T-helper 17 cell (primary cell): ENCODE measurements around the gene PHACTR1. TPM values are rescaled to one million over a fixed set of nuclear protein-coding genes. Genes with fewer than 3 reads are reported as not detected.

Experiments
- ATAC-seq: fragments of 150-1000 bp; cut with Tn5 transposase; 2 replicates; pipeline ENCODE4 v1.10.0; 2021; ENCODE audit warnings: mild to moderate bottlenecking, moderate library complexity
- DNase-seq, 3 donors: peaks; one replicate each; pipeline versions ENCODE4 v3.0.0 to v3.0.0-alpha.2; 2020 to 2021
- H3K9me3 ChIP-seq: one replicate; pipeline ENCODE4 v1.7.0; 2013; ENCODE audit warnings: low read length, mild to moderate bottlenecking; ENCODE audit not compliant: control insufficient read depth, poor library complexity, severe bottlenecking
- H3K27ac Mint-ChIP-seq: one replicate; pipeline ENCODE4 v1.8.0; 2022; ENCODE audit warnings: mild to moderate bottlenecking, moderate library complexity, mixed read lengths
- H3K27me3 Mint-ChIP-seq: one replicate; pipeline ENCODE4 v1.8.0; 2022; ENCODE audit warnings: mixed read lengths
- H3K36me3 Mint-ChIP-seq: one replicate; pipeline ENCODE4 v1.8.0; 2022; ENCODE audit warnings: low read depth, mixed read lengths
- H3K4me1 Mint-ChIP-seq: one replicate; pipeline ENCODE4 v1.8.0; 2022; ENCODE audit warnings: mild to moderate bottlenecking, mixed read lengths
- H3K4me3 Mint-ChIP-seq: one replicate; pipeline ENCODE4 v1.8.0; 2022; ENCODE audit warnings: mild to moderate bottlenecking, moderate library complexity, mixed read lengths
- total RNA-seq, 4 donors: library from RNA in 2 of 4; stranded (reverse) in 2 of 4; gene quantifications; one replicate each; pipeline ENCODE4 v1.2.3 and lab custom pipeline; 2022 to 2026

Gene PHACTR1
- total RNA-seq, 2 donors from 2014 or later: 2.8 to 11.1 TPM

DNA sequence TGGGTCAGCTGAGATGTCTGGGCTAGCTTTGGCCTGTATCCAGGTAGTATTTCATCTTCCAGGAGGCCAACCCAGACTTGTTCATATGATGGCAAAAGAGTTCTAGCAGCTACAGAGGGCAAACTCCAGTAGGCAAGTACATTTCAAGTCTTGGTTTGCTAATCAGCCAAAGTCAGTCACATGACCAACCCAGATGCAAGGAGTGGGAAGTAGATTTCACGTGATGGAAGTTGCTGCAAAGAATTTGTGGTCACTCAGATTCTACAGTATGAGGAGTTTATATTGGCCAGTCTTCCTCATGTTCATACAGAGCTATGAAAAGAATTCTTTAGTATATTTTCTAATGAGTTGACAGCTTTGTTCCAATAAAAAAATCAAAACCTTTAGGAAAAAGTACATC, 101.8 kb downstream of the PHACTR1 start:
- no peaks in the 10 kb centered on the region for H3K9me3 ChIP-seq
- peaks cover 62% of the 10 kb centered on the region for H3K27me3 Mint-ChIP-seq
- H3K27ac Mint-ChIP-seq: no peak overlapping the region
- peaks cover 3% of the 10 kb centered on the region for H3K36me3 Mint-ChIP-seq
- no peak for DNase-seq
- no peak overlapping the region for H3K4me3 Mint-ChIP-seq
- ATAC-seq: no peak
- H3K4me1 Mint-ChIP-seq: no peaks in the 10 kb centered on the region

DNA sequence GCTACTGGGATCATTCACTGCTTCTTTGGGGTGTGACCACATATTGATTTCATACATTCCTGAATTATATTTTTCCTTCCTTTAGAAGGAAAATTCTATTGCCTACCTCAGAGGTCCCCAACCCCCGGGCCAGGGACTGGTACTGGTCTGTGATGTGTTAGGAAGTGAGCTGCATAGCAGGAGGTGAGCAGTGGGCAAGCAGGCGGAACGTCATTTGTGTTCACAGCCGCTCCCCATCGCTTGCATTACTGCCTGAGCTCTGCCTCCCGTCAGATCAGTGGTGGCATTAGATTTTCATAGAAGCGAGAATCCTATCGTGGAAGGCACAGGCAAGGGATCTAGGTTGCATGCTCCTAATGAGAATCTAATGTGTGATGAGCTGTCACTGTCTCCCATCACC, 107.3 kb downstream of the PHACTR1 start:
- peaks cover 46% of the 10 kb centered on the region for H3K27me3 Mint-ChIP-seq
- DNase-seq (no peak), ATAC-seq (no peak)
- H3K9me3 ChIP-seq: no peaks in the 10 kb centered on the region
- H3K4me1 Mint-ChIP-seq: peaks cover 2% of the 10 kb centered on the region
- H3K27ac Mint-ChIP-seq: no peak overlapping the region
- H3K4me3 Mint-ChIP-seq: no peak overlapping the region
- H3K36me3 Mint-ChIP-seq: no peaks in the 10 kb centered on the region

DNA sequence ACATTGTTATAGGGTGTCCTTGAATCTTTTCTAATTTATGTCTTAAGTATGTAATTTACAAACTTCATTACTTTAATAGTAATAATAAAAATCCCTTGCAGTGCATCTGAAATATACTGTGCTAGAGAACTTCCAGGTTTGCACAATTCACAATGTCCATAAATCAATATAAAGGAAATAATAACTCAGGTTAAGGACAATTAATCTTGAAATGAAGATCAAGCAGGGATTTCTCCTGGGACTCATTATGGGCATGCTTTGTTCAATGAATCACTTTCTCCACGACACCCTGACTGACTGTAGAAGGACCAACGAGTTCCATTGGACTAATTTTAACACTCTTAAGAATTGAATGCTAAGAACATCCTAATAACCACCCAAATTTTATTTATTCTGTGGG, 110.0 kb downstream of the PHACTR1 start:
- Mint-ChIP-seq H3K4me3 (no peak overlapping the region), H3K27me3 (peaks cover 22% of the 10 kb centered on the region), H3K4me1 (peaks cover 4% of the 10 kb centered on the region), H3K27ac (no peak overlapping the region), H3K36me3 (no peaks in the 10 kb centered on the region)
- H3K9me3 ChIP-seq: no peaks in the 10 kb centered on the region
- ATAC-seq (no peak), DNase-seq (no peak)

DNA sequence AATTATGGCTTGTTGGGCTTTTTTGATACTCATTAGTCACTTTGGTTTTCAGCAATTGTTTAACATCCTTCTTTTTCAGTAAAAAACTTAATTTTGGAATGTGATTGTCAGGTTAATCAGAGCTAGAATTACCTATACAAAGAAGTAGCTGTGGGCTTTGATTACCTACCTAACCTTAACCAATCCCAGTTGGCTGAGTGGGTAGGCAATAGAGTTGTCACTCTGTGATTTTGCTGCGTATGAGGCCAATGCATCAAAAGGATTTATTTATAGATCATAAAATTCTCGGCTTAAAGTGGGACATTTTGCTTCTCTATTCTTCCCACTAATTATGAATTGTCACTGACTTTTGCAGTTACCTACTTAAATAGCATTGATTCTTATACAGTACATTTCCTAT, 111.4 kb downstream of the PHACTR1 start:
- ATAC-seq (no peak), DNase-seq (no peak)
- Mint-ChIP-seq H3K27ac (no peak overlapping the region), H3K27me3 (peaks cover 8% of the 10 kb centered on the region), H3K4me3 (no peak overlapping the region), H3K36me3 (no peaks in the 10 kb centered on the region), H3K4me1 (peaks cover 4% of the 10 kb centered on the region)
- no peaks in the 10 kb centered on the region for H3K9me3 ChIP-seq

DNA sequence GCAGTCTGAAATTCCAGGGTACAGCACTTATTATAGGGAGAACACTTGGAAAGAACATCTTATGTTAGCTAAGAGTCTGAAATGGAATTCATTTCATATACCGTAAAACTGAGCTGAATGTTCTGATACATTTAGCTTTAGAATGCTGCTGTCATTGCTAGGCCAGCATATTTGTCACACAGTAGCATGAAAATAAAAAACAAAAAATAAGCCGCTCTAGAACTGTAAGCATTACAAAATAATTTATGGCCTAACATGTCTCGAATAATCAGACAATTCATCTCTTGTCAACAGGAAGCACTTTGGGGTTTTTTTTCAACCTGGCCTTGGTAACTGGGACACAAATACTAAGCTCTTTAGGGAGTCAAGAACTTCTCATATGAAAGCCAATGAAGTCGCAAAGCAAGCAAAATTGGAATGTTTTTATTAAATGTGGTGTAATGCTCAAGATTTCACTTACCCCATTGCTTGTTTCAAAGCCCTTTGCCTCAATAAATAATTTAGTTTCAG, 115.7 kb downstream of the PHACTR1 start:
- Mint-ChIP-seq H3K36me3 (no peaks in the 10 kb centered on the region), H3K4me1 (peaks cover 2% of the 10 kb centered on the region), H3K4me3 (no peak overlapping the region), H3K27ac (no peak overlapping the region), H3K27me3 (peaks cover 13% of the 10 kb centered on the region)
- DNase-seq: no peak
- ATAC-seq: peak; percentile 40
- H3K9me3 ChIP-seq: no peaks in the 10 kb centered on the region

DNA sequence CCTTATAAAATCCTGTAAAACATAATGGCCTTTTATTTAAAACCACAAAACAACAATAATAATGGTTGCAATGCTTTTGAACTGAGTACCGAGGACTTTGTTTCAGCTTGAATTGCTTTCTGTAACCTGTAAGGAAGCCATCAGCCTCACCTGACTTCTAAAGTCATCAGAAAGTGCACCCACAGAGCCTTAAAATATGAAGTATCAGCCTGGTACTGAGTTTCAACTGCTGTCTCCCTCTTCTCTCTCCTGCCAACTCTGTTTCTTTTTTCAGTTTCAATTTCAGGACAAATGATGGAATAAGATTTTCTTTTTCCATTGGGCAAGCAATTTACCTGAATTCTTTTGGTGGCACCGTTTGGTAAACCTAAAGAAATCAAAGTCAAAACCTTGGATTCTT, 119.4 kb downstream of the PHACTR1 start:
- Mint-ChIP-seq H3K27me3 (peaks cover 10% of the 10 kb centered on the region), H3K36me3 (no peaks in the 10 kb centered on the region), H3K4me1 (no peaks in the 10 kb centered on the region), H3K27ac (no peak overlapping the region), H3K4me3 (no peak overlapping the region)
- DNase-seq (no peak), ATAC-seq (no peak)
- H3K9me3 ChIP-seq: no peaks in the 10 kb centered on the region

DNA sequence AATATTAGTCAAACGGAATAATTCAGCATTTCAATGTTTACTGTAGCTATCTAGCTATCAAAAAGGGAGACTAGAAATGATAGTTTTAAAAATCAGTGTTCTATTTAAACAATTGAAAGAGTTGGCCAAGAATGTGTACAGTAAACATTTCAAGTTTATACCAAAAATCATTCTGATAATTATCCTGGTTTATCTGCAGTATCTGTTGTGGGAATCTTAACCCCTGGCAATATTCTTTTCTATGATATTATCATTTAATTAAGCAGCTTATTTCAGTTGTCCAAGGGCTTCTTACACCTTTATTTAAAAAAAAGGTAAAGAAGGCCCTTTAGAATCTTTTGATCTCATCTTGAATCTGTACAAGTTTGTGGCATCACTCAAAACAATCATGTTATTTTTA, 125.1 kb downstream of the PHACTR1 start:
- no peak for ATAC-seq
- no peak overlapping the region for H3K27ac Mint-ChIP-seq
- no peaks in the 10 kb centered on the region for H3K4me1 Mint-ChIP-seq
- H3K36me3 Mint-ChIP-seq: no peaks in the 10 kb centered on the region
- no peak overlapping the region for H3K4me3 Mint-ChIP-seq
- DNase-seq: no peak
- H3K9me3 ChIP-seq: no peaks in the 10 kb centered on the region
- H3K27me3 Mint-ChIP-seq: peaks cover 20% of the 10 kb centered on the region

DNA sequence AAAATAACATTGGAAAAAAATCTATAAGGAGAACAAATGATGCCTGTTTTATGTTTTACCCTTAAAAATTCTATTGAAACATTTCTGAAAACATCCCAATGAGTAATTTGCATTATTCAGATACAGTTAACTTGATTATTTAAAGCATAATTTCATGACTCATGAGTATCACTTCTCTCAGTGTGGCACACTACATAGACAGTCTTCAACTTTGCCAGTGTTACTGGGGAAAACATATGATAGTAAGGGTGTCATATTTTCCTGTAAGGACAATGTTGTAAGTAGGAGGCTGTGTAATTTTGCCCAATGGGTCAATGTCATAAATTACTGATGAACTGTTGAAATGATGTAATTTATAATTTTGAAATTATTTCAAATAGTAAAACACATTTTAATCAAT, 125.5 kb downstream of the PHACTR1 start:
- H3K4me3 Mint-ChIP-seq: no peak overlapping the region
- H3K27ac Mint-ChIP-seq: no peak overlapping the region
- no peaks in the 10 kb centered on the region for H3K9me3 ChIP-seq
- ATAC-seq (no peak), DNase-seq (no peak)
- H3K4me1 Mint-ChIP-seq: no peaks in the 10 kb centered on the region
- H3K27me3 Mint-ChIP-seq: peaks cover 20% of the 10 kb centered on the region
- H3K36me3 Mint-ChIP-seq: no peaks in the 10 kb centered on the region

DNA sequence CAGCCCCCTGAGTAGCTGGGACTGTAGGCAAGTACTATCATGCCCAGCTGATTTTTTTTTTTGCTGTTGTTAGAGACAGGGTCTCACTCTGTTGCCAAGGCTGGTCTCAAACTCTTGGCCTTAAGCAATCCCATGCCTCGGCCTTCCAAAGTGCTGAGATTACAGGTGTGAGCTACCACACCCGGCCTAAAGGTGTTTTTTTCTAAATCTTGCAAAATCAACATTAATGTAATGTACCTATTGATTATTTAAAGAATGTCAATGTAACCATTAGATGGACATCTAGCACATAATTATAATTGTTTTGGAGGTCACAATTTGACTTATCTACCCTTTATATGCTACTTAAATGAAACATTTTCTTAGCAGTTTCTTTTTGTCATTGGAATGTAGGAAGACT, 126.1 kb downstream of the PHACTR1 start:
- no peak overlapping the region for H3K27ac Mint-ChIP-seq
- ATAC-seq: no peak
- peaks cover 20% of the 10 kb centered on the region for H3K27me3 Mint-ChIP-seq
- H3K4me1 Mint-ChIP-seq: no peaks in the 10 kb centered on the region
- H3K36me3 Mint-ChIP-seq: no peaks in the 10 kb centered on the region
- DNase-seq: no peak
- H3K9me3 ChIP-seq: no peaks in the 10 kb centered on the region
- H3K4me3 Mint-ChIP-seq: no peak overlapping the region

DNA sequence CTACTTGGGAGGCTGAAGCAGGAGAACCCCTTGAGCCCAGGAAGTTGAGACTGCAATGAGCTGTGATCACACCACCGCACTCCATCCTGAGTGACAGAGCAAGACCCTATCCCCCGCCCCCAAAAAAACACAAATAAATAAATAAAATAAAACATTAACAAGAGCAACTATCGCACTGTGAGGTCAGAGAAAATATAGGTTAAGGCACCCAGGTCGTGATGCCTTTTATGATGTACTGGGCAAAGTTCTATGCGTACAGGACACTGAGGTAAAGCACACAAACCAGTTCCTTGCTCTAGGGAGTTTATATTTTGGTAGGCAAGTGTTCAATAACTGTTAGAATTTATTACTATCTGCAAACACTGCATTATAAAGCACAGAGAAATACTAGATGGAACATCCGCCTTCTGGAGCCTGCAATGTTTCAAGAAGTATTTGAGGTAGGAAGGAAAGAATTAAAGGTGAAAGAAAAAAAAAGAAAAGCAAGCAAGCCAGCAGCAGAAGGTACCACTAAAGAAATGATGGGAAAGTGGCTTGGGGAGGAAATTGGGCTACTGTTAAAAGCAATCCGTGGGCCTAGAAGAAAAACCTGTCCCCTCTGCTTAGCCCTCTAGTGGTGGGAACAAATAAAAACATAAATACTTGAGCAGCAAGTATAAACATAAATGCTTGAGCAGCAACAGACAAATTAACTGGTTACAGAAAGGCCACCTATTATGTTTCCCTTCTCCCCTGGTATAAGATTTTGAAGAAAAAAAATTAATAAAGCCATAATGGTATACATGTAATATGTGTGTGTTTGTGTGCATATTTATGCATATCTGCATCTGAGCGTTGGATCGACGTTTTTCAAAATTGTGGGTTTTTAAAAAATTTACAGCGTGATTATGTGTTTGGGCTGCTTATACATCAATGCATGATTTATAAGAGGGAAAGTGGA, 128.0 kb downstream of the PHACTR1 start:
- ATAC-seq: no peak
- Mint-ChIP-seq H3K27ac (no peak overlapping the region), H3K36me3 (no peaks in the 10 kb centered on the region)

DNA sequence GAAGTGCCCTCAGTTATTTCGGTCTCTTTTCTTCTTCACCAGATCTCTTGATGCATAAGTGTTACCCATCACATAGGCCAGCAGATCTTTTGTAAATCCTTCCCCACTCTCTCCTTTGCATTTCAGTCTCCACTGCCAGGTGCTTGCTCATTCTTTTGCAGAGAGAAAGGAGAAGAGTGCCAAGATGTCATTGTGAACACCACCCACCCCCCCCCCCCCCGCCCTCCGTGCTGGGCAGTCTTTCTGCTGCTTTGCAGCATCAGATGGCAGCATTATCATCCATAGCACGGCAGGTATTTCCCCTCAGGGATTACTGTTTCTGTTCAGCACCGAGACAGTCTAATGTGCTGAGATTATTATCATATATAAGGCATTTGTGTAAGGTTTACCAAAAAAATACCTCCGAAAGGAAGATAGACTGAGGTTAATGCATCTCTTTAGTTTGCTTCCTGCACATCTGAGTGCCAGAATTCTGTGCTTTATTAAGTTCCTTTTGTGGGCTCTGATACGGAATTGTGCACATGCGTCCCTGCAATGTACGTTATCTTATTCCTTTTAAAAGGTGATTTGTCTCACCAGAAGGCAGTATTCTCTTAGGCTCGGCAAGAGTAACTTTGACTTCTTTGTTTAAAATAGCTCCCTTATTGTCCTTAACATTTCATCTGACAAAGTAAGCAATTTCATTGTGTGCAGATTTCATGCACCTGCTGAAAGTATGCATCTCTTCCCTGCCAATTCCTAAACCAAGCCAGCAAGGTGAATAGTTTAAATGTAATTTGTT, 128.8 kb downstream of the PHACTR1 start:
- H3K27ac Mint-ChIP-seq: no peak overlapping the region

More for the DNA sequence above, 128.0 kb downstream of the PHACTR1 start:
- no peak for DNase-seq
- H3K4me1 Mint-ChIP-seq: no peaks in the 10 kb centered on the region
- H3K9me3 ChIP-seq: no peaks in the 10 kb centered on the region
- H3K4me3 Mint-ChIP-seq: no peak overlapping the region
- H3K27me3 Mint-ChIP-seq: peaks cover 33% of the 10 kb centered on the region

DNA sequence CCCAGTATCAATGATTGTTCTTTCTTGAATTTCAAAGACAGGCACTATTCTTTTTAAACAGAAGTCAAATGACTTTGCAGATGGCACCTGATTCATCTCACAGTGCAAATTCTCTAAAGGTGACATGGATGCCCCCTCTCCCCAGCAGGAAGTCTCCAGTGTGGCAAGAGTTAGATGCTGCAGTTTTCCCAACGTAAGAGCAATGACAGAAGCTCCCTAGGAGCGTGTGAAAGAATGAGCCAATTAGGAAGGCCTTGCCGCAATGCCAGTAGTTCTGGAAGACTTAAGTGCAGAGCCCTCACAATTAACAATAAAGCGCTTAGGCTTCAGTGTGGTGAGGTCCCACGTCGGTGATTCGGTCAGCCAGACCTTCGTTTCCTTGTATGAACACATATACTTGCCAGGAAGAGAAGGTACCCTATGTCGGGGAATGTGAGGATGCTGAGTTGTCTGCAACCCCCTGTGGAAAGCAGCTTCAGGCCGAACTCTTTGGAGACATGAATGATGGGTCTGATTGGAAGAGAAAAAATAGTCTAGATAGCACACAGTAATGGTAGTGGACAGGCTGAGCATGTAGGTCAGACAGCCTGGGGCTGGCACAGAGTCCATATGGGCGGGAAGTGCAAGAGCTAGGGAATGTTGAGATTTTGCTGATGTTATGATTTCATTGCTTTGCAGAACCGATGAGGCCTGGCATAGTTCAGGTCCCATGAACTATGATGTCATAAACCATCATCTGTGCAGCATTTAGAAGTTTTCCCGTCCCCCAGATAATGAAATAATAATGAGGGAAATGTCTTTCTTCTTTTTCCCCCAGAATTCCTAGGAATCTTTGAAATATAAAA, 132.6 kb downstream of the PHACTR1 start:
- no peaks in the 10 kb centered on the region for H3K4me1 Mint-ChIP-seq

More for the DNA sequence above, 128.8 kb downstream of the PHACTR1 start:
- Mint-ChIP-seq H3K4me1 (no peaks in the 10 kb centered on the region), H3K4me3 (no peak overlapping the region), H3K27me3 (peaks cover 37% of the 10 kb centered on the region), H3K36me3 (no peaks in the 10 kb centered on the region)
- no peaks in the 10 kb centered on the region for H3K9me3 ChIP-seq
- ATAC-seq (no peak), DNase-seq (no peak)

DNA sequence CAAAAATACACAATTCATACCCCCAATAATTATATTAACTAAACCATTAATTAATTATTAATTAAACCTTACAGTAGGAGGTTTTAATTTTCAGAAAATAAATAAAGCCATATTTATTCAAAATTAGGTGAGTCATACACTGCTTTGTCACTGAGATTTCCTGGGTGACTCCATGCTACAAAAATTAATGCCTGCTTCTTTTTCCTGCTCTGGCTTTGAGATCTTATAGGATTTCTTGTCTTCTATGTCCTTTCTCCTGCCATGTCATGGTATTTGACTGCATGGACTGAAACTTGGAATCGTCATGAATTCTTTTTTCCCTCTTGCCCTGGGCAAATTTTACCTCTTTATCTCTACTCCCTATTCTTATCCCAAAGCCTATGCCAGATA, 133.2 kb downstream of the PHACTR1 start:
- H3K4me1 Mint-ChIP-seq: no peaks in the 10 kb centered on the region
- no peak overlapping the region for H3K4me3 Mint-ChIP-seq
- DNase-seq: no peak
- peaks cover 34% of the 10 kb centered on the region for H3K27me3 Mint-ChIP-seq
- H3K27ac Mint-ChIP-seq: no peak overlapping the region
- no peaks in the 10 kb centered on the region for H3K36me3 Mint-ChIP-seq
- no peaks in the 10 kb centered on the region for H3K9me3 ChIP-seq
- no peak for ATAC-seq

More for the DNA sequence above, 132.6 kb downstream of the PHACTR1 start:
- Mint-ChIP-seq H3K27me3 (peaks cover 40% of the 10 kb centered on the region), H3K4me3 (no peak overlapping the region), H3K36me3 (no peaks in the 10 kb centered on the region), H3K27ac (no peak overlapping the region)
- ATAC-seq: no peak
- no peak for DNase-seq
- no peaks in the 10 kb centered on the region for H3K9me3 ChIP-seq
